Measurements from ENCODE around the gene TCF7L1. TPM values are rescaled to one million over a fixed set of nuclear protein-coding genes. Genes with fewer than 3 reads are reported as not detected.

Gene TCF7L1
- total and polyA plus RNA-seq, 9 of the 15 experiments (the other 6 are each of a cell fraction or from before 2014, with no cell fraction given): 0.03 to 0.11 (median 0.07) TPM; not detected in 5

DNA sequence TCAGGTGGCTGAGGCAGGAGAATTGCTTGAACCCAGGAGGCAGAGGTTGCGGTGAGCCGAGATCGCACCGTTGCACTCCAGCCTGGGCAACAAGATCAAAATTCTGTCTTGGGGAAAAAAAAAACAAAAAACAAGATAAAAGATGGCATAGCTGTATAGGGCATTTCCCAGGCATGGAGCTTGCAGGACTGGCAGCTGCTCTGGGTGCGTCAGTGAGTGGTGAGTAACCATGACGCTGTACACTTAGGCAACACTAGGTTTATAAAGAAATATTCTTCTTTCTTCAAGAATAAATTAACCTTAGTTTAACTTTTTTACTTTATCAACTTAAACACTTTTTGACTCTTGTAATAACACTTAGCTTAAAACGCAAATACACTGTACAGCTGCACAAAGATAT lies 179.2 kb downstream of the TCF7L1 start:
- H3K4me2 ChIP-seq (ENCODE audit: insufficient read depth, low read length): no peak overlapping the region
- H3K4me1 ChIP-seq (replicated peaks in 1 of 2; ENCODE audit: control insufficient read depth in 2 of 2, insufficient read depth in 2 of 2, low read length in 2 of 2): peaks cover 3 to 8% of the 10 kb centered on the region in 2 experiments; a peak in 4 of 5 replicates
- no peak overlapping the region for H3K4me3 ChIP-seq
- intact Hi-C loops (cut with micrococcal nuclease) (no loop called here), in situ Hi-C loops (cut with MboI) (no loop called here)
- WGBS (ENCODE audit: insufficient coverage, low coverage, missing lambda C conversion rate): 67% methylated on average over 7 of the region's 7 CpGs
- no peak overlapping the region for H2AFZ ChIP-seq (ENCODE audit: low read depth, low read length)
- TF ChIP-seq ZNF589 (CRISPR knock-in tag; IDR thresholded peaks at IDR 0.05; ENCODE audit: low read depth) (no peak), STAT5A (IDR thresholded peaks at IDR 0.05; ENCODE audit: borderline replicate concordance, low read length) (no peak), JUND (IDR thresholded peaks at IDR 0.05; ENCODE audit: borderline replicate concordance, low read depth, low read length) (no peak), JUND (tag; IDR thresholded peaks at IDR 0.05; ENCODE audit: borderline replicate concordance, low read depth, low read length) (no peak), FOXJ2 (tag; IDR thresholded peaks at IDR 0.05) (no peak), KLF1 (tag; IDR thresholded peaks at IDR 0.05) (no peak), SNIP1 (IDR thresholded peaks at IDR 0.05; ENCODE audit: low read depth) (no peak), TEAD2 (tag; IDR thresholded peaks at IDR 0.05) (no peak), SREBF2 (CRISPR knock-in tag; IDR thresholded peaks at IDR 0.05) (no peak), ZNF436 (CRISPR knock-in tag; IDR thresholded peaks at IDR 0.05) (no peak), CBFB (CRISPR knock-in tag; IDR thresholded peaks at IDR 0.05) (no peak), SP2 (IDR thresholded peaks at IDR 0.05; ENCODE audit: extremely low read depth, low read depth, low read length, poor library complexity, severe bottlenecking) (no peak), ZFP30 (CRISPR knock-in tag; IDR thresholded peaks at IDR 0.05; ENCODE audit: borderline replicate concordance) (no peak), ZNF134 (CRISPR knock-in tag; conservative IDR thresholded peaks at IDR 0.05) (no peak), ZNF584 (CRISPR knock-in tag; IDR thresholded peaks at IDR 0.05; ENCODE audit: low read depth) (no peak)
- H3K36me3 ChIP-seq (ENCODE audit: control insufficient read depth, insufficient read depth, low read length): peaks cover 20% of the 10 kb centered on the region; the same call in 2 of the 3 replicates
- BruUV-seq (replicated peaks): no TSS peak
- H3K9me3 ChIP-seq (replicated peaks; ENCODE audit: control insufficient read depth, insufficient read depth, low read depth, low read length): no peaks in the 10 kb centered on the region
- CTCF ChIA-PET (ENCODE audit: low intra/inter-chr PET ratio): interaction anchor here (0.6 kb wide), 1 partner anchor 151 kb away, joined by 4 read pairs; no protein-coding TSS in a partner anchor
- no peak for FAIRE-seq
- no peak overlapping the region for H3K9ac ChIP-seq (ENCODE audit: insufficient read depth in 1 of 2, low read depth in 2 of 2, low read length in 2 of 2)
- H4K20me1 ChIP-seq (replicated peaks; ENCODE audit: control insufficient read depth, insufficient read depth, low read length): no peaks in the 10 kb centered on the region; the same call in none of the 2 replicates
- no peak overlapping the region for H3K27ac ChIP-seq (ENCODE audit: extremely low read depth, low read depth, low read length)
- H3K27me3 ChIP-seq (ENCODE audit: control insufficient read depth in 2 of 2, insufficient read depth in 2 of 2, low read length in 2 of 2): no peaks in the 10 kb centered on the region; a peak in 1 of 5 replicates
- no peak for DNase-seq (ENCODE audit: extremely low read depth in 1 of 4, low spot score in 3 of 4)
- POLR2A ChIA-PET: interaction anchor here (1.1 kb wide), 1 partner anchor 42 kb away, joined by 4 read pairs; the partner anchor contains the start of genes ELMOD3 and RETSAT
- no peaks in the 10 kb centered on the region for H3K9me1 ChIP-seq (ENCODE audit: control insufficient read depth, insufficient read depth, low read length)
- no peak for ATAC-seq
- no peaks in the 10 kb centered on the region for H3K79me2 ChIP-seq (ENCODE audit: control insufficient read depth, insufficient read depth, low read length)

Measured in K562 (cell line).